Thyroid gland (tissue), 4 donors: ENCODE results near the gene PUSL1. TPM values are rescaled to one million over a fixed set of nuclear protein-coding genes. Genes with fewer than 3 reads are reported as not detected.

Experiments
- DNase-seq, 2 donors: peaks; one replicate each; pipeline ENCODE4 v3.0.0-alpha.2; 2019
- H3K27ac ChIP-seq, 3 donors: fragments of 200-600 bp; sonication (generic); 1 replicate in 2 of 3; 2 replicates in 1 of 3; pipeline ENCODE4 v1.5.1; 2016 to 2019; ENCODE audit warnings: mild to moderate bottlenecking in 1 of 3, moderate library complexity in 1 of 3
- H3K27me3 ChIP-seq: fragments of 200-600 bp; sonication (generic); one replicate; pipeline ENCODE4 v1.5.1; 2019
- H3K36me3 ChIP-seq, 2 donors: fragments of 200-600 bp; sonication (generic); one replicate each; pipeline ENCODE4 v1.5.1; 2016 to 2019
- H3K4me1 ChIP-seq, 2 donors: fragments of 200-600 bp; sonication (generic); one replicate each; pipeline ENCODE4 v1.5.1; 2017 to 2019
- H3K4me3 ChIP-seq, 3 donors: fragments of 200-600 bp; sonication (generic); replicated peaks in 1 of 3; 1 replicate in 2 of 3; 2 replicates in 1 of 3; pipeline ENCODE4 v1.5.1; 2016; ENCODE audit warnings: mild to moderate bottlenecking in 1 of 3
- H3K9me3 ChIP-seq: fragments of 200-600 bp; sonication (generic); one replicate; pipeline ENCODE4 v1.5.1; 2017
- CTCF ChIP-seq, 6 experiments: fragments of 200-600 bp in 3 of 6; fragments of 450-650 bp in 3 of 6; sonication (generic) in 3 of 6; IDR thresholded peaks; one replicate each; pipeline ENCODE4 v1.5.1; 2016 to 2019; ENCODE audit warnings: antibody characterized with exemption in 6 of 6, mild to moderate bottlenecking in 2 of 6, inconsistent platforms in 1 of 6, moderate library complexity in 1 of 6
- POLR2A ChIP-seq, 2 donors: fragments of 450-650 bp; IDR thresholded peaks; one replicate each; pipeline ENCODE4 v1.6.1; 2017; ENCODE audit warnings: antibody characterized with exemption in 2 of 2, mild to moderate bottlenecking in 2 of 2, moderate library complexity in 1 of 2
- WGBS, 2 donors: methylation state at CpG; one replicate each; pipeline ENCODE4 v1.1.5; 2017; 5-methylcytosine and 5-hydroxymethylcytosine counted together
- intact Hi-C: fragments of 100-400 bp; cut with DNase I; formaldehyde crosslinking; loops from one replicate; pipeline ENCODE4 v1.15.1; 2023
- microRNA-seq: library from miRNA; unstranded; fragments of <30 nt; microRNA quantifications from one replicate; pipeline ENCODE4, GENCODE V29; 2016
- small RNA-seq: library from RNA; depleted of rRNA; stranded (forward); fragments of <200 nt; gene quantifications from one replicate; pipeline ENCODE3, GENCODE V24; 2016
- total RNA-seq, 4 donors: library from RNA; depleted of rRNA; stranded (reverse); fragments of >200 nt; gene quantifications; one replicate each; pipeline ENCODE4 v1.2.3, GENCODE V29; 2016

PUSL1 gene
- total RNA-seq, 4 donors from 2014 or later: 24.0 to 41.4 (median 28.0) TPM

GRCh38 chr1:1359664-1360468, 51.5 kb downstream of the PUSL1 start:
- H3K27ac ChIP-seq: peak overlapping the region; percentile 41 to 87 (median 86)
- H3K4me3 ChIP-seq: no peak overlapping the region
- H3K36me3 ChIP-seq: no peaks in the 10 kb centered on the region
- H3K4me1 ChIP-seq: peaks cover 43 to 67% of the 10 kb centered on the region in 2 donors
- WGBS, 2 donors: 29 to 40% methylated on average over 9 to 14 of the region's 28 CpGs
- H3K9me3 ChIP-seq: no peaks in the 10 kb centered on the region
- peak; percentile 65 to 70 for DNase-seq
- TF ChIP-seq CTCF (IDR thresholded peaks at IDR 0.05) (no peak), POLR2A (IDR thresholded peaks at IDR 0.05) (no peak)
- intact Hi-C loops: loop anchor here (5.0 kb wide), 1 partner anchor 43 kb away; no protein-coding TSS in a partner anchor
- H3K27me3 ChIP-seq: no peaks in the 10 kb centered on the region

GRCh38 chr1:1360506-1361169, 52.2 kb downstream of the PUSL1 start:
- H3K4me1 ChIP-seq: peaks cover 40 to 59% of the 10 kb centered on the region in 2 donors
- peak overlapping the region in 2 of 3 donors; percentile 86 to 87 for H3K27ac ChIP-seq
- H3K9me3 ChIP-seq: no peaks in the 10 kb centered on the region
- TF ChIP-seq POLR2A (IDR thresholded peaks at IDR 0.05) (no peak), CTCF (IDR thresholded peaks at IDR 0.05) (no peak)
- intact Hi-C loops: no loop called here
- no peaks in the 10 kb centered on the region for H3K36me3 ChIP-seq
- H3K4me3 ChIP-seq: no peak overlapping the region
- peak in 1 of 2 donors; percentile 47 for DNase-seq
- 71 to 76% methylated on average over 17 to 19 of the region's 20 CpGs for WGBS, 2 donors
- H3K27me3 ChIP-seq: no peaks in the 10 kb centered on the region

Small RNAs within 50 kb of the gene (microRNA-seq; reads per million reads assigned to microRNA genes)
- not detected for gene MIR6726
- not detected for gene MIR6727
- not detected for gene MIR6808

Small RNAs within 50 kb of the gene (small RNA-seq; reads per million reads assigned to genes)
- not detected for gene MIR6726

Other genes with a start within 250 kb of the PUSL1 start
- not detected for gene RNF223, start 234.3 kb upstream of the PUSL1 start, total RNA-seq
- gene C1orf159, start 192.5 kb upstream of the PUSL1 start, total RNA-seq: 10 to 100 TPM; 10.3 to 27.6 (median 19.6) TPM
- gene TTLL10, start 134.7 kb upstream of the PUSL1 start, total RNA-seq: under 1 TPM in 2 of 4 donors, not detected in 2; 0.13 to 0.29 TPM
- under 1 TPM in 2 of 4 donors, not detected in 2; 0.49 to 0.67 TPM for gene TNFRSF18, start 102.0 kb upstream of the PUSL1 start, total RNA-seq
- 1 to 10 TPM; 1.5 to 4.5 (median 3.2) TPM for gene TNFRSF4, start 94.4 kb upstream of the PUSL1 start, total RNA-seq
- gene SDF4, start 76.6 kb upstream of the PUSL1 start, total RNA-seq: 100 to 1,000 TPM; 109 to 144 (median 138) TPM
- 10 to 100 TPM; 18.0 to 32.2 (median 25.5) TPM for gene B3GALT6, start 76.4 kb upstream of the PUSL1 start, total RNA-seq
- under 1 TPM in 1 of 4 donors, not detected in 3; 0.83 TPM for gene C1QTNF12, start 61.9 kb upstream of the PUSL1 start, total RNA-seq
- gene UBE2J2, start 34.7 kb upstream of the PUSL1 start, total RNA-seq: 10 to 100 TPM; 33.0 to 58.4 (median 36.2) TPM
- 1 to 10 TPM in 3 of 4 donors, under 1 TPM in 1; 0.73 to 3.2 (median 1.6) TPM for gene SCNN1D, start 28.2 kb upstream of the PUSL1 start, total RNA-seq
- gene ACAP3, start 667 bp upstream of the PUSL1 start, total RNA-seq: 10 to 100 TPM; 31.6 to 51.2 (median 42.1) TPM
- 100 to 1,000 TPM in 2 of 4 donors, 10 to 100 TPM in 2; 68.9 to 116 (median 94.7) TPM for gene INTS11, start 16.1 kb downstream of the PUSL1 start, total RNA-seq
- 10 to 100 TPM; 16.7 to 37.3 (median 24.3) TPM for gene CPTP, start 16.2 kb downstream of the PUSL1 start, total RNA-seq
- 1 to 10 TPM in 2 of 4 donors, under 1 TPM in 2; 0.11 to 1.4 (median 0.68) TPM for gene TAS1R3, start 22.7 kb downstream of the PUSL1 start, total RNA-seq
- 10 to 100 TPM; 46.6 to 79.4 (median 61.7) TPM for gene DVL1, start 40.8 kb downstream of the PUSL1 start, total RNA-seq
- 100 to 1,000 TPM in 3 of 4 donors, 10 to 100 TPM in 1; 57.1 to 143 (median 106) TPM for gene MXRA8, start 50.0 kb downstream of the PUSL1 start, total RNA-seq
- gene AURKAIP1, start 66.6 kb downstream of the PUSL1 start, total RNA-seq: 100 to 1,000 TPM in 2 of 4 donors, 10 to 100 TPM in 2; 73.8 to 198 (median 105) TPM
- 100 to 1,000 TPM; 167 to 307 (median 215) TPM for gene CCNL2, start 90.7 kb downstream of the PUSL1 start, total RNA-seq
- gene MRPL20, start 98.7 kb downstream of the PUSL1 start, total RNA-seq: 100 to 1,000 TPM; 123 to 199 (median 160) TPM
- 1 to 10 TPM; 2.0 to 3.2 (median 2.4) TPM for gene ANKRD65, start 112.7 kb downstream of the PUSL1 start, total RNA-seq
- gene VWA1, start 127.1 kb downstream of the PUSL1 start, total RNA-seq: 10 to 100 TPM; 11.4 to 52.0 (median 30.3) TPM
- 10 to 100 TPM in 2 of 4 donors, 1 to 10 TPM in 2; 4.9 to 29.9 (median 15.1) TPM for gene ATAD3C, start 141.1 kb downstream of the PUSL1 start, total RNA-seq
- gene ATAD3B, start 163.2 kb downstream of the PUSL1 start, total RNA-seq: 10 to 100 TPM; 13.8 to 29.1 (median 15.0) TPM
- 10 to 100 TPM; 21.6 to 34.2 (median 28.5) TPM for gene ATAD3A, start 203.6 kb downstream of the PUSL1 start, total RNA-seq
- gene TMEM240, start 232.0 kb downstream of the PUSL1 start, total RNA-seq: 1 to 10 TPM; 1.2 to 4.5 (median 1.3) TPM